GF-D8 (cell line): ENCODE results near the gene LMO1.
A peak's percentile ranks its signal among the peaks of the same experiment; 100 is the strongest.

Experiments
- DNase-seq: peaks from one replicate; lab custom pipeline; 2025; lab: John Stamatoyannopoulos, UW

LMO1 gene

DNA sequence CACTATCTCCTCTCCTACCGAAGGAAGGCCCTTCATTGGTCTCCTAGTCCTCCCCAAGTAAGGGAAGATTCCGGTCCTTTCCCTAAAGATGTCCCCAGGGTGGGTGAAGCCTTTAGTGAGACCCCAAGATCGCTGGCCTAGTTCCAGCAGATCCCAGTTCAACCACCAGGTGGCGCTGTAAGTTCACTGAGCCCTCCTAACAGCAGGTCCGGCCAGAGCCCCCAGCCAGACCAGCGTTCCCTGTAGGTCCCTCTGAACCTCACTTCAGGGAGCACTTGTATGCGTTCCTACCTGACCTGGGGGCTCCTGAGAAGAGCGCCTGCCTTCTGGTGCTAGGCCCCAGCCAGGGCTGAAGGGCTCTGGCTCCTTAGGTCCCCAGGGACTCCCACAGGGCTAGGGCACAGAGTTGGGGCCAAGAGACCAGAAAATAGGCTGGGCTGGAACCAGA, 38.1 kb downstream of the LMO1 start:
- DNase-seq: no peak

DNA sequence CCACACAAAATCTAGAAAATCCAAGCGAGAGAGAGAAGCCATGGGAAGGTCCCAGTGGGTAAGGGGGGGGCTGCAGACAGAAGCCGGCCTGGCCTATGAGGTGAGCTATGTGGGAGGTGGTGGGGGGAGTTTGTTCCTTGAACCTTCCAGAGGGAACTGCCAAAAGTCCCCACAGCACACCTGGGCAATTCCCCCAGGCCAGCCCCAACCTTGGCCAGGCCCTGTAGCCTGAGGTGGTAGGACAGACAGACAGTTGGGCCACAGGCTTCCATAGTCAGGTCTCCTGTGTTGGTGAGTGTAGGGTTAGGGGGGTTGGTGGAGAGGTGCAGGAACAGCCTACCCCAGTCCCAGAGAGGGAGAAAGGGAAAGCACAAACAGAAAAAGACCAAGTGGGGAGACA, 39.0 kb downstream of the LMO1 start:
- no peak for DNase-seq

DNA sequence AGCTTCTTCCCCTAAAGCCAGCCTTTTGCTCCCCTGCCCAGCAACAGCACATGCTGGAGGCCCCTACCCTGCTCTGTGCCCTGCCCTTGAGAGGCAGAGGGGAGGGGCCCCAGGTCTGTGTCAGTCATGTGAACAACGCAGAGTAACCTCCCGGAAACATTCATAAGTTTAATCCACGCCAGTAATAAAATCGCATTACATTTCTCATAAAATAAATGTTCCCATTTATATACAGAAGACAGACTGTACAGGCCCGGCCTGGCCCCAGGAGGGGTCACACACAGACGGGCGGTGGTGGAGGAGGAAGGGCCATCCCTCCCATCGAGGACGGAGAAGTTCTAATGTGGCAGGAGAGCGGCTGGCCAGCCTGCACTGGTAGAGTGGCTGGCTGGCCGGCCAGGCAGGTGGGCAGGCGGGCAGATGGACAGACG, 39.5 kb downstream of the LMO1 start:
- no peak for DNase-seq

DNA sequence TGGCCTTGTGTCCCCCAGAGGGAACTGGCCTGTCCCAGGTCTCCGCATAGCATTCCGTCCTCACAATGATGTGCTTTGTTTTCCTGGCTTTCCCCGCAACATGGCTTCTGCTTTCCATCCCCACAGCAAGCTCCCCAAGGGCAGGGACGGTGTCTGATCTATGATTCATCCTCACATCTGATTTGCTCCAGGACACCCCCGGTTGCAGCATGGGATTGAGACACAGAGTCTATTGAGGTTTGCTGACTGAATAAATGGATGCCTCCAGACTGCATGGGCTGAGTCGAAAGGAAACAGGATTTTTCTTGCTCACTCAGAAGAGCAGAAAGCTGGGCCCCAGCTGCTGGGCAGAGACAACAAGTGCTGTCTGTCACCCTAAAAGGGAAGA, 40.2 kb downstream of the LMO1 start:
- no peak for DNase-seq

DNA sequence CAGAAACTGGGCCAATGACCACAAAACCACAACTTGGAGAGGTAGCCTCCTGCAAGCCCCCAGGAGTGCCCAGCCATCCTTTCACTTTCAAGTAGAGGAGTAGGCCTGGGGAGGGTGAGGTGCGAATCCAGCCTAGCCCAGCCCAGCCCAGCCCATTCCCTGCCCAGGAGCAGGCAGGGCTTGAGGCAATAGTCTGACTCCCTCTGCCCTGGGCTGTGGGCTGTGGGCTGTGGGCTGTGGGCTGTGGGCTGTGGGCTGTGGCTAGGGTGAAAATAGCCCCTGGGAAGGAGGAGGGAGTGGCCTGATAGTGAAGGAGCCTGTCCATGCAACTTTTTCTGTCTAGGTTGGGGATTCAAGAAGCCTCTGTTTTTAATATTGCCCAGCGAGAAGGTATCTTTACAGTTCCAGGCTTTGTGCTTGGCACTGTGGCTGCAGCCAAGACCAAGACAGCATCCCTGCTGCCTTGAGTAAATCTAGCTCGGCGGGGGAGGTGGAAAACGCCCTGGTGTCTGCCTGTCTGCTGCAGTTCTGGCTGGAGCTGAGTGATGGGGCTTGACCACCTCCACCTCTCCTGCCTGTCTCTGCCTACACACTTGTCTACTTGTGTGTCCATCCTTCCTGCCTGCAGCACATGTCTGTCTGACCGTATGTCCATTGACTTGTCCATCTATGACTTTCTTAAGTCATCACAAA, 40.7 kb downstream of the LMO1 start:
- no peak for DNase-seq

DNA sequence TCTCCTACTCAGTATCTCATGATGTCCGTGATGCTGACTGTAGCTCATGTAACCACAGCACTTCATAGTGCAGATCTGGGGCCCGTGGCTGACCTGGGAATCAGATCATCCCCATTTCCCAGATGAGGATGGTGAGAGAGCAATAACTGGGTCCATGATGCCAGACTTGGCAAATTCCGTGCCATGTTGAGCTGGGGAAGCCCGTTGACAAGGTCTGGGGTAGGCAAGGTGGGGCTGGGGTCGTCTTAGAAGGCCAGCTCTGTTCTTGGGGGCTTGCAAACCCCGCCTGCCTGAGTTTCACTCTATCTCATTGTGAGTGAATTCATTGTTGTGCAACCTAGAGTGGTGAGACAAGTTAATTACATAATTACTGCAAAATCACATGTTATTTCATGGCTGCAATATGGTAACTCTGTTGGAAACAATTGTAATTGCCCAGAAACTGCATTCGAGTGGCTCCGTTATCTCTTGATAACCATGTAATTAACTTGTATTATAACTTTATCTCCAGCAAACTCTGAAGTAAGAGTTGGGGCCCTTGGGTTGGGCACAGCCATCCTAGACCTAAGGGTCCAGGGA, 41.7 kb downstream of the LMO1 start:
- DNase-seq: no peak

DNA sequence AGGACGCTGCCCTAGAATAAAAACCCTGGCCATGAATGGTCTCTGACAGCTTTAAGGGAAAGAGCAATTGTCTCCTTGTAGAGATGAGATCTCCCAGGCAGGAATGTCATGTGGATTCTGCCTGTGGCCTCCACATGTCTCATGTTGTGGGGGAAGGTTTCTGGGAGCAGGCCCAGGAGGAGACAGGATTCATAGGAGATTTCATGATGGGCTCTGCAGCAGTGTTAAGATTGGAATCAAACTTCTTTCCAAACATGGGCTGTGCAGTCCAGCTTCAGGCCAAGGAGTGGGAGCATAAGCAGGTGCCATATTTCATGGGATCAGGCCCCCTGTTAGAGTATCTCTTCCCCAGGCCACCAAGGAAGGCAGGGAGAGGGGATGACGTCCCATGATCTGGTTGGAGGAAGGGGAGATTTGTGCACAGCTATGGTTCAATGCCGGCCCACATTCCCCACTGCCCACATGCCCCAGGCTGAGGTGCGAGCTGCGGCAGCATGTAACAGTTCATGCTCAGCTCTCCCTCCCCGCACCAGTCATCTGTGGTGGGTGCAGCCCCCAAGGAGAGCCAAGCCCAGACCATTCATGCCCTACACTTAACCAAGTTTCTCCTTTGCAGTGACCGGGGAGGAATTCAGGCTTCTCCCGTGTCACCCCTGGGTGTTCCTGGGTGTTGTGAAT, 42.5 kb downstream of the LMO1 start:
- no peak for DNase-seq

DNA sequence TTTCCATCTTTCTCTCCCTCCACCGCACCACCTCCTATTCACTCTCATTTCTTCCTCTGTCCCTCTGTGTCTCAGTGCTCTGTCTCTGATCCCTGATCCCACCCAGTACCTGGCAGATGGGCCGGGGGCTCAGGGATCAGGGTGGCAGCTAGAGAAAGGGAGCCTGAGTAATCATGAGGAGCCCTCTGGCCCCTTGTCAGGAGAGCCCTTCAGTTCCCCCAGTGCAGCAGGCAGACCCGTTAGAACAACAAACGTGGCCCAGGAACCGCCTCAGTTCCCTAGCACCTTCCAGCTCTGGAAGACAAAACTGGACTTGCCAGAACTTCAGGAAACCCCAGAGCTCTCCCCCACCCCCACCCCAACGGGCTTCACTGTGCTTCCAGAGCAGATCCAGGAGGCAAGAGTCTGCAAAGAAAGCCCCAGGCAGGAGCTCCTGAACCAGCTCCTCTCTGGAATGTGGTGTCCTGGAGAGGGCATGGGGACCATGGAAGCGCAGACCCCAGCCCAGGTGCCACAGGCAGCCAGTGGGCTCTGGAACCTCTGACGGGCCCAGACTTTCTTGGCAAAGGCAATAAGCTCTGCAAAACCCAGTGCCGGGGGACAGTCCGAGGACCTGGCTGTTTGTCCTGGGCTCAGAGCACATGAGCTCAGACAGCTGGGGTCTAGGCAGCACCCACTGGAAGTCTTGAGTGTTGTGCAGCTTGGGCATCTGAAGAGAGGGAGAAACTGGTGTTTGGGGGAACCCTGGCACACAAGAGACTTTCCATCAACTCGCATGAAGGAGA, 43.2 kb downstream of the LMO1 start:
- DNase-seq: no peak

DNA sequence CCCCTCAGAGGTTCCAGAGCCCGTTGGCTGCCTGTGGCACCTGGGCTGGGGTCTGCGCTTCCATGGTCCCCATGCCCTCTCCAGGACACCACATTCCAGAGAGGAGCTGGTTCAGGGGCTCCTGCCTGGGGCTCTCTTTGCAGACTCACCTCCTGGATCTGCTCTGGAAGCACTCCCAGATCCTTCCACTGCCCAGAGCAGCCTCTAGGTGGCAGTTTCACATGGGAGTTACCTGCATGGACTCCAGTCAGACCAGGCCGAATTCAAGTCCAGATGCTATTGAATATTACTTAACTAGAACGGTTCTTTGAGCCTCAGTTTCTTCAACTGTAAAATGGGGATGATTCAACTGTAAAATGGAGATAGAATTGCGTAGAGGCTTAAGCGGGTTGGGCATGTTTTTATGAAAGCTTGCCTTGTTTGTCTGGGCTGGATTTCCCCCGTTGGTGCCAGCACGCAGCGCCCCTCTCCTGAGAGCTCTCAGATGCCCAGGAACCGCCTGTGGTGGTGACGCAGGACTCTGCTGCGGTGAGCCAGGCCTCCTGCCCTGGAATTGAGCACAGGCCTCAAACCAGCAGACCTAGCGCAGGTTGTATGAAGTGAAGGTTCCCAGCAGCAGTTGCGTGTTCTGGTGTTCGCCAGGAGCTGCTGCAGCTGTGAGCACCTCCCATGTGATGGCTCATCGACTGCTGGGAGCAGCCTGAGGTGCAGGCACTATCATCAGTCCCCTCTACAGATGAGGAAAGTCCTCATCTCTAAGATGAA, 44.2 kb downstream of the LMO1 start:
- DNase-seq: no peak

DNA sequence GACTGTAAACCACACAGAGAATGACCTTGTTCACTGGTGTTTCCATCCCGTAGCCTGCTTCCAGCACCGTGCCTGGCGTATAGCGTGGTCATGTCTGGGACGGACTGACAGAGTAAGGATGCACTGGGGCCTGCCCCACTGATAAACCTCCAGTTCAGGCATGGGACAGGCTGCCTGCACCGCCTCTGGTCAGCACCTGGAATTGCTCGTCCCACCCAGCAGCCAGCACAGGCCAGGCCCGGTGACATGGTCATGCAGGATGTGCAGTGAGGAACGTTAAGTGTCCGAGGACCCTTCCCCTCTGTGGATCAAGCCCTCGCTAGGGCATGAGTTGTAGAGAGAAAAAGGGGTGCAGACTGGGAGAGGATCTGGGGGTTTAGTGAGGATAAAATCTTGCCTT, 44.8 kb downstream of the LMO1 start:
- DNase-seq: no peak

DNA sequence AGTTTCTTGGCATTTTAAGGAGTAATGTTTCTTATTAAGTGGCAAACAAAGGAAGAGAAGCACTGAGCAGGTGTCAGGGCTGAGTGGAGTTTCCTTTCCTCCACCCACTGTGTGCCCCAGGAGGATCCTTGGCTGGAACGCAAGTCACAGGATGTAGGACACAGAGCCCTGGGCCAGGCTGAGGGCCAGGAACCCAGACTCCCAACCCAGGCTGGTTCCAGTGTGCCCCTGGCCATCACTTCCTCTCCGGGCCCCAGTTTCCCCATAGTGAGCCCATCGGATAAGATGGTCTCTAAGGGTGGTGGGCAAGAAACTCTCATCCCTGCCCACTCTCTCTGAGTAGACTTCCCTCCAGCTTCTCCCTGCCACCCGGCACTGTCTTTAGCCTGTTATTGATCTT, 45.3 kb downstream of the LMO1 start:
- DNase-seq: no peak

DNA sequence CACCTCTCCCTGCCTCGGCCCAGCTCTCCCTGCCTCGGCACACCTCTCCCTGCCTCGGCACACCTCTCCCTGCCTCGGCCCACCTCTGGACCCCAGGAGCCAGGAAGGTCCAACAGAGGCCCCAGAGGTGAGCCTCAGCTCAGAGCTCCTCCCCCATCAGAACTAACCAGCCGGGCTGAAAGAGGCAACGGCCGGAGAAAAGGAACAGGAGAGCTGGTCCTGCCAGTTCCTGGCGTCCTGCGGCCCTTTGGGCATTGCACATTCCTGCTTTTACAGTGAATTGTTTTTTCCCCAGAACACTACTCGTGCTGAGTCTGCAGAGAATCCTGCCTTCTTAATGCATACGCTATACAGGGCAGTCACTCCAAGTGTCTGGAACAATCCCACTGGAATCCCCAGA, 45.8 kb downstream of the LMO1 start:
- no peak for DNase-seq

DNA sequence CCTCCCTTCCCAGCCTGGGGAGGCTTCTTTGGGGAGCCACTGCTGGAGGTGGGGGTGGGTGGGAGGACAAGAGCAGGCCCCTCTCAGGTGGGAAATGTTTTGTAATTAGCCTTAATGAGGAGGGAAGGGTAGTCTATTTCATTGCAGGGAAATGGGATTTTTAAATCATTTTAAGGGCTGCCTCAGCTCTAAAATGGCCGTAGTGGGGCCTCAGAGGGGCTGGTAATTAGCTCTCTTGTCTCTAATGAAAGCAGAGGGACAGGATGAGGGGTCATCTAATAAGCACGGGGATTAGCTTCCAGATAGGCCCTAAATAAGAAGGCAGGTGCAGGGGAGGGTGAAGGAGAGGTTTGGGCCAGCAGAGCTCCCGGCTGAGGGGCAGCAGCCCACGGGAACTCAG, 46.5 kb downstream of the LMO1 start:
- no peak for DNase-seq

DNA sequence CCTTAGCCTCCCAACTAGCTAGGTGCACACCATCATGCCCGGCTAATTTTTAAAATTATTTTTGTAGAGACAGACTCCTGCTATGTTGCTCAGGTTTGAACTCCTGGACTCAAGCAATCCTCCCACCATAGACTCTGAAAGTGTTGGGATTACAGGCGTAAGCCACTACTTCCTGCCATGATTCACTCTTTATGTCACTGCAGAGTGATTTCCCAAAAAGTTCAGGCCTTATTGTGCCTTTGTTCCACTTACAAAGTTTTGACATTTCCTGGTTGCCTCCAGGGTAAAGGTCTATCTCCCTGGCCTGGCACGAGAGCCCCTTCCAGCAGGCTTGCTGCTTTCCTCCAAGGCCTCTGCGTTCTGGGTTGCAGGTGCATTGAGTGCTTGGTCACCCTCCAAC, 50.3 kb downstream of the LMO1 start:
- no peak for DNase-seq

DNA sequence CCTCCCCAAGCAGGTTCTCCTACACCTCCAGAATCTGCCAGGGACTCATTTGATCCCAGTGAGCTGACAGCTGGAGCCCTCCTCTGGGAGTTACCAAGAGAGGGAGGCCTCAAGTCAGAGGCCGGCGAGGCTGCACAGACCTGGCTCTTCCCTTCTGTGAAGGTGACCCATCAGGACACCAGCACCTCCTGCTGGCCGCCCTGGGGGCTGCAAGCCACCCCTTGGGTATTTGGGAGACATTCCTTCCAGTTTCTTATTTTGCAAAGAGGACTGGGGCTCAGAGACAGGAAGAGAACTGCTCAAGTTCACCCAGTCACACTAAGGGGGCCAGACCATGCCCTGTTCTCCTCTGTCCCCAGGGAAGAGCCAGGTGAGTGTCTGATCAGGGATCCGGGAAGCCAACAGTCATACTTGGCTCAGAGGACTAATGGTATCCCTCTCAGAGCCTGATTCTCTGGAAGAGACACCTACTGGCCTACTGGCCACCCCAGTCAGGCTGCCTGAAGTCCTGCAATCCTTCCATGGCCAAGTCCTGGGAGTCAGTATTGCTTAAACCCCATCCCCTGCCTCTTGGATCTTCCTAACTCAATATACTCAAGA, 54.4 kb downstream of the LMO1 start:
- DNase-seq: no peak

DNA sequence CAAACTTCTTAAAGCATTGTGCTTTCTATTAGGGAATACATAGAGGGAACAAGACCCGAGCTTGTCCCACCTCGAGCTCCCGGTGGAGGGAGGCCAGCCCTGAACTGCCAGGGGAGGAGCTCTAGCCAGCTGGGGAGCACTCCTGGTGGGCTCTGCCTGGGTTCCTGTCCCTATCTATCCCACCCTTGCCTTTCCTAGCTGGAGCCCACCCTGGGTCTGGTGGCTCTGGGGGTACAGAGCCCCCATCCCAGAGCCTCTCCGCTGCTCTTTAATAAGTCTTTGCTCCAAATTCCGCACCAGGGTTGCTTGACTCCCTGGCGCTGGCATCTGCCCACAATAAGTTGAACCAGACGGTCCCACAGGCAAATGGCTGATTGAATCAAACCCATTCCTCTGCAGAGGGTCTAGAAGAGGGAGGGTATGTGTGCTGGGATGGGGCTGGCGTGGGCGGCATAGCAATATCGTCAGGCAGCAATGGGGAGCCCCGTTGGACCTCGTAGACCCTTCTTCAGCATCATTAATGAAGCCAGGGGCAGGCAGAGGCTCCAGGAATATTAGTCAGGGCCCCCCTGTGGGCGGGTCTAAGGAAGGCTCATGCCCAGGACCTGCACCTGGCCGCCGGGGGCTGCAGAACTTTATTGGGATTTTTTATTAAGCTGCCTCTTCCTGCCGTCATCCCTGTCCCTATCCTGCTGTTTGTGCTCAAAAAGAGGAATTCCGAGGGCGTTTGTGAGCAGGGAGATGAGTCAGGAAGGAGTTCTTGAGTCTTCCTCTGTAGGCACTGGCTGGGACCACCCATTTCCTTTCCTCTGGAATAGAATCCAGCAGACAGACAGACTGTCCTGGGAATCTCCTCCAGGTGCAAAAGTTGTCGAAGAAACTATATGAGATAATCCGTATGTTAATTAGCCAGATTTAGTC, 56.3 kb downstream of the LMO1 start:
- DNase-seq: no peak

DNA sequence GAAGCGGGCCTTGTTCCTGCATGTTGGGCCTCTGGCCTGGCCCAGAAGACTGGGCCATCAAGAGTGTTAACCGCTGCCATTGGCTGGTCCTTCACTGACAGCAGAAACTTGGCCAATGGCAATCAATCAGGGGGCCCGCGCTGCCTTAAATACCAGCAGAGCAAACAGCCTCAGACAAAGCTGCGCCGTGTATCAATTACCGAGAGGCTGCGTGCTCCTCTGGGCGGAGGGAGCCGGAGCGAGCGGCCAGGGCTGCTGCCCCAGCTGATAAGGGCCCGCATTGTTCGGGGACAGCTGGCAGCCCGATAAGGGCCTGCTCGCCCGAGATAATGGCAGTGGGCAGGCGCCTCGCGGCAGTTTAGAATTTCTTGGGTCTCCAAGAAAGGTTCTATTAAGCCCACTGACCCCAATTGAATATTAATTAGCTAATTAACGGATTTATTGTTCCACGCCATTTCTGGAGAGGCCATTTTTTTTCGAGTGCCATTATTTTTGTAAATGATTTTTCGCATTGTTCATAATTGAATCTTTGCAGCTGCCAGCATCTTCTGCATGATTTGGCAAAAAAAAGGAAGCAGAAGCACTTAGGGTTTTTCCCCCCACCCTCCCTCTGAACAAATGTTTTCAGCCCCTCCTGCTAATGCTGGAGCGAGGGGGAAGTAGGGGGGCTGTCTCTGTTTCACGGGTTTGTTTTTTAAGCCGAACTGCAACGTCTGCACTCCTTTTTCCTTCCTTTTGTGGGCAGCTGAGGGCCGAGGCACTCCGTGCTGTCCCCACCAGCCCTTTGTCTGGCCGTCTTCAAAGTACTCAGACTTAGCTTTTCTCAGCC, 57.2 kb downstream of the LMO1 start:
- DNase-seq: peak; percentile 46

DNA sequence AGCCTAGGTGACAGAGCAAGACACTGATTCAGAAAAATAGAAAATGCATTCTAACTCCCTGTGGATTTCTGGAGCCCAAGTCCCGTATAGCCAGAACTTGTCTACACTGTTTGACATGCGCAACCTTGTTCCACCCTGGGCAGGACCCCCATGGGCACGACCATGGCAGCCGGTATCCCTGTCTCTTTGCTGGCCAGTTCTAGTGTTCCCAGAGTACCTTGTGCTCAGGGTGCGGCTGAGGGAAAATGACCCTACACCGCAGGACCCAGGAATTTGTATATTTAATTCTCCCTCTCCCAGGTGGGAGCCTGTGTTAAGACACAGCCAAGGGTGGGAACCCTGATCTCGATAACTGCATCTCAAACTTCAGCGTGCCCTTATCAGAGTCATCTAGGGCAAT, 58.1 kb downstream of the LMO1 start:
- DNase-seq: no peak

DNA sequence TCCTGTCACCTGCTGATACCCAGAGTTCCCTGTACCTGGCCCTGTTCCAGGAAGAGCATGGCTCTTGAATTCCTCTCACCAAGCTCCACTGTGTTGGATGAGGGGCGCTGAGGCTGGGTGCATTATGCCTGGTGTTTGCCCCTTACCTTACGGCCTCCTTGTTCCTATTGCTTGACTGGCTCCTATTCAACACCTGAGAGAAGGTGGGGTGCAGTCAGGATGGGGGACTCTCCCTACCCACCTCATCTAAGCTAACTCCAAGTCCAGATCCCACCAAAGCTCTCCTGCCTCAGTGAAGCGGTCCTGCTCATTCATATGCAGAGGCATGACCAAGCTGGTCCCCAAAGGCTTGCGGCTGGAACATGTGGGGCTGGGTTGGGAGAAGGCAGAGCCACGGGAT, 59.1 kb downstream of the LMO1 start:
- no peak for DNase-seq

DNA sequence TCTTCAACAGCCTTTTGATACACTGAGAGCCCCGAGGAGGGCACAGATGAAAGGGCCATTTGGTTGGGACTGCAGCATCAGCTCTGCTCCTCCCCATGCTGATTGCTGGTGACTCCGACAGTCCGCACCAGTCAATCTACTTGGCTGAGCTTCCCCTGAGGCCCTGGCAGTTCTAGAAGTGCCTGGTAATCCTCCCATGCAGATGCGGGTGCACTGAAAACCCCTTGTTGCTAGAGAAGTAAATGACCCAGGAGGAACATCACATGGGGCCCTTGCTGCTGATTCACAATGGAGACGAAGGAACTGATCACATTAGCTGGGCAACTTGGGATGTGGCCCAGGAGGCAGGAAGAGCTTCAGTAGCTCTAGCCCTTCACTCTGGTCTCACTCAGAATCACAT, 59.7 kb downstream of the LMO1 start:
- no peak for DNase-seq
